ENCODE data around the gene OR5H2.
"Not testable (repeated sequence)": the region's sequence is repeated elsewhere in the genome, so short reads cannot be mapped to it uniquely, and the experiment has no call there.

The OR5H2 gene

GRCh38 chr3:98282205-98282604 is at the start of gene OR5H2:
Gene OR5H2, plus strand, starts transcription at chr3:98282505. Its CDS starts 398 bp downstream, at chr3:98282903.
- DNase-seq, result no peak

GRCh38 chr3:98233468-98233867 is 48.8 kb upstream of the OR5H2 start:
- DNase-seq, result no peak

GRCh38 chr3:98240131-98240530 is 42.2 kb upstream of the OR5H2 start:
- DNase-seq, result no peak

- no peak for DNase-seq
Observed at GRCh38 chr3:98242155-98242554, 40.1 kb upstream of the OR5H2 start.

GRCh38 chr3:98243843-98244242 is 38.5 kb upstream of the OR5H2 start:
- DNase-seq, result no peak

GRCh38 chr3:98246142-98246541 is 36.2 kb upstream of the OR5H2 start:
- DNase-seq, result no peak

- not testable (repeated sequence) for DNase-seq
Observed at GRCh38 chr3:98256026-98256425, 26.3 kb upstream of the OR5H2 start.

GRCh38 chr3:98259707-98260106 is 22.6 kb upstream of the OR5H2 start:
- no peak for DNase-seq

GRCh38 chr3:98262046-98262445 is 20.3 kb upstream of the OR5H2 start:
- no peak for DNase-seq

GRCh38 chr3:98263944-98264343 is 18.4 kb upstream of the OR5H2 start, which contains the start of gene OR5H6:
Gene OR5H6, plus strand, starts transcription at chr3:98264244. Its CDS starts 89 bp downstream, at chr3:98264333.
- no peak for DNase-seq

- DNase-seq, result no peak
Observed at GRCh38 chr3:98269846-98270245, 12.5 kb upstream of the OR5H2 start.

- no peak for DNase-seq
Observed at GRCh38 chr3:98272126-98272525, 10.2 kb upstream of the OR5H2 start.

- no peak for DNase-seq
Observed at GRCh38 chr3:98274914-98275313, 7.4 kb upstream of the OR5H2 start.

GRCh38 chr3:98290916-98291315 is 8.6 kb downstream of the OR5H2 start:
- no peak for DNase-seq

GRCh38 chr3:98291332-98291957 is 9.1 kb downstream of the OR5H2 start:
- no peak for DNase-seq

- DNase-seq, result no peak
Observed at GRCh38 chr3:98322101-98322500, 39.8 kb downstream of the OR5H2 start.

- DNase-seq, result no peak
Observed at GRCh38 chr3:98322686-98323085, 40.4 kb downstream of the OR5H2 start.

- no peak for DNase-seq
Observed at GRCh38 chr3:98323425-98323824, 41.1 kb downstream of the OR5H2 start.

- DNase-seq, result no peak
Observed at GRCh38 chr3:98325055-98325454, 42.8 kb downstream of the OR5H2 start.

GRCh38 chr3:98326105-98326893 is 44.0 kb downstream of the OR5H2 start:
- no peak for DNase-seq

GRCh38 chr3:98326945-98327344 is 44.6 kb downstream of the OR5H2 start:
- no peak for DNase-seq

- DNase-seq, result no peak
Observed at GRCh38 chr3:98328933-98329332, 46.6 kb downstream of the OR5H2 start.

GRCh38 chr3:98329392-98330124 is 47.3 kb downstream of the OR5H2 start:
- no peak for DNase-seq

- no peak for DNase-seq
Observed at GRCh38 chr3:98331329-98331728, 49.0 kb downstream of the OR5H2 start.

All from amniotic stem cell (primary cell).